IMR-90 (cell line): Measurements from ENCODE around the gene RPL39. TPM values are rescaled to one million over a fixed set of nuclear protein-coding genes. Genes with fewer than 3 reads are reported as not detected.

Experiments
- ATAC-seq: fragments of 200-7000 bp; cut with Tn5 transposase; 2 replicates; pipeline ENCODE4 v1.9.1; 2020; ENCODE audit warnings: low read depth, mild to moderate bottlenecking, moderate library complexity
- BruUV-seq: library from RNA; stranded (reverse); fragments of 400-500 nt; replicated peaks from 2 replicates; lab custom pipeline; 2021; lab: Mats Ljungman, UMichigan
- CTCF ChIA-PET: fragments of 300-600 bp; formaldehyde crosslinking; extraction: SDS; loops from one replicate; lab custom pipeline; 2021; ENCODE audit warnings: antibody characterized with exemption; lab: Yijun Ruan, JAX
- POLR2A ChIA-PET: fragments of 300-600 bp; sonication (Branson Sonifier 250); formaldehyde crosslinking; loops from one replicate; lab custom pipeline; 2022; ENCODE audit warnings: antibody characterized with exemption; ENCODE audit not compliant: unreplicated experiment; lab: Charles Lee
- DNase-seq: peaks from one replicate; pipeline ENCODE4 v3.0.0; 2013
- H2AFZ ChIP-seq: replicated peaks from 2 replicates; pipeline ENCODE3; 2013; ENCODE audit warnings: low read length, mild to moderate bottlenecking; ENCODE audit not compliant: poor library complexity
- H2AK5ac ChIP-seq: 2 replicates; pipeline ENCODE4 v1.6.1; 2013; ENCODE audit warnings: low read depth, low read length, inconsistent platforms
- H2AK9ac ChIP-seq: replicated peaks from 2 replicates; pipeline ENCODE3; 2013; ENCODE audit warnings: mild to moderate bottlenecking, low read depth, low read length, moderate library complexity; ENCODE audit not compliant: poor library complexity
- H2BK120ac ChIP-seq: 2 replicates; pipeline ENCODE4 v1.6.1; 2013; ENCODE audit warnings: low read depth, low read length, inconsistent platforms
- H2BK15ac ChIP-seq: 3 replicates; pipeline ENCODE4 v1.6.1; 2013; ENCODE audit warnings: low read depth, low read length, inconsistent platforms
- H2BK20ac ChIP-seq: 2 replicates; pipeline ENCODE4 v1.6.1; 2013; ENCODE audit warnings: low read depth, mild to moderate bottlenecking, inconsistent platforms, low read length, moderate library complexity
- H2BK5ac ChIP-seq: 2 replicates; pipeline ENCODE4 v1.6.1; 2013; ENCODE audit warnings: mild to moderate bottlenecking, low read depth, low read length, inconsistent platforms; ENCODE audit not compliant: poor library complexity, severe bottlenecking
- H3K14ac ChIP-seq: replicated peaks from 2 replicates; pipeline ENCODE4 v1.6.1; 2013; ENCODE audit warnings: low read depth, low read length, inconsistent platforms
- H3K18ac ChIP-seq: 2 replicates; pipeline ENCODE4 v1.6.1; 2013; ENCODE audit warnings: low read depth, low read length, control low read depth
- H3K23ac ChIP-seq: 2 replicates; pipeline ENCODE4 v1.6.1; 2013; ENCODE audit warnings: low read depth, low read length, inconsistent platforms
- H3K27ac ChIP-seq: 2 replicates; pipeline ENCODE4 v1.5.1; 2013; ENCODE audit warnings: mild to moderate bottlenecking, control low read depth, low read length; ENCODE audit not compliant: insufficient read depth
- H3K27me3 ChIP-seq: 2 replicates; pipeline ENCODE4 v1.6.1; 2013; ENCODE audit warnings: low read length; ENCODE audit not compliant: control insufficient read depth, insufficient read depth
- H3K36me3 ChIP-seq: 2 replicates; pipeline ENCODE4 v1.6.1; 2013; ENCODE audit warnings: low read length, mixed read lengths; ENCODE audit not compliant: control insufficient read depth, insufficient read depth
- H3K4ac ChIP-seq: 2 replicates; pipeline ENCODE4 v1.6.1; 2013; ENCODE audit warnings: low read depth, low read length, inconsistent platforms
- H3K4me1 ChIP-seq: 2 replicates; pipeline ENCODE4 v1.6.1; 2013; ENCODE audit warnings: low read length, mixed read lengths; ENCODE audit not compliant: control insufficient read depth, insufficient read depth
- H3K4me2 ChIP-seq: 2 replicates; pipeline ENCODE4 v1.6.1; 2013; ENCODE audit warnings: low read depth, mild to moderate bottlenecking, control low read depth, low read length, moderate library complexity
- H3K4me3 ChIP-seq: 2 replicates; pipeline ENCODE4 v1.5.1; 2013; ENCODE audit warnings: low read depth, mild to moderate bottlenecking, control low read depth, low read length, moderate library complexity; ENCODE audit not compliant: insufficient read depth
- H3K56ac ChIP-seq: 2 replicates; pipeline ENCODE4 v1.6.1; 2013; ENCODE audit warnings: low read length, inconsistent platforms; ENCODE audit not compliant: insufficient read depth; ENCODE audit errors: extremely low read depth
- H3K79me1 ChIP-seq, 2 experiments: 2 replicates each; pipeline ENCODE4 v1.6.1; 2013; ENCODE audit warnings: low read length in 2 of 2, inconsistent platforms in 1 of 2, low read depth in 1 of 2
- H3K9ac ChIP-seq: 2 replicates; pipeline ENCODE4 v1.6.1; 2013; ENCODE audit warnings: low read depth, low read length, control low read depth
- H3K9me1 ChIP-seq: 2 replicates; pipeline ENCODE4 v1.6.1; 2013; ENCODE audit warnings: low read length, inconsistent platforms; ENCODE audit not compliant: insufficient read depth
- H3K9me3 ChIP-seq: 2 replicates; pipeline ENCODE4 v1.6.1; 2013; ENCODE audit warnings: low read length; ENCODE audit not compliant: control insufficient read depth, insufficient read depth
- H4K20me1 ChIP-seq: 2 replicates; pipeline ENCODE4 v1.6.1; 2013; ENCODE audit warnings: low read length, inconsistent platforms; ENCODE audit not compliant: insufficient read depth
- H4K5ac ChIP-seq: 2 replicates; pipeline ENCODE4 v1.6.1; 2013; ENCODE audit warnings: mild to moderate bottlenecking, low read depth, low read length, control low read depth
- H4K8ac ChIP-seq, 2 experiments: 2 replicates each; pipeline ENCODE4 v1.6.1; 2013; ENCODE audit warnings: low read depth in 2 of 2, low read length in 2 of 2, control low read depth in 1 of 2, inconsistent platforms in 1 of 2
- H4K91ac ChIP-seq: 2 replicates; pipeline ENCODE4 v1.6.1; 2013; ENCODE audit warnings: low read depth, low read length, inconsistent platforms; ENCODE audit not compliant: insufficient read depth
- POLR2A ChIP-seq: IDR thresholded peaks from 2 replicates; pipeline ENCODE4 v1.6.1; 2012; ENCODE audit warnings: mild to moderate bottlenecking, low read depth, low read length
- RAD21 ChIP-seq: IDR thresholded peaks from 2 replicates; pipeline ENCODE4 v1.6.1; 2012; ENCODE audit warnings: low read length, improper control_type of control experiment
- SMC3 ChIP-seq: fragments of 150-350 bp; IDR thresholded peaks from 2 replicates; pipeline ENCODE4 v1.6.1; 2016; ENCODE audit warnings: low read depth, mild to moderate bottlenecking, antibody characterized with exemption, low read length, moderate library complexity
- WGBS, 2 experiments: methylation state at CpG; one replicate each; pipeline versions ENCODE4 v1.1.5 to v1.1.7; 2013; ENCODE audit warnings: missing lambda C conversion rate in 2 of 2; ENCODE audit not compliant: insufficient read length in 1 of 2; ENCODE audit errors: extremely low coverage in 2 of 2; 5-methylcytosine and 5-hydroxymethylcytosine counted together
- dilution Hi-C: fragments of 300-500 bp; cut with HindIII; formaldehyde crosslinking; loops from one replicate; pipeline ENCODE4 v1.14.3; 2018; ENCODE audit warnings: low sequenced_read_pairs; ENCODE audit not compliant: unreplicated experiment
- in situ Hi-C: fragments of 300-500 bp; cut with MboI; formaldehyde crosslinking; loops from 3 replicates; pipeline ENCODE4 v1.14.3; 2019; ENCODE audit warnings: low sequenced_read_pairs, inconsistent platforms, mixed read lengths
- intact Hi-C: fragments of 100-400 bp; cut with micrococcal nuclease; formaldehyde crosslinking; loops from 2 replicates; pipeline ENCODE4 v1.10.0; 2022
- polyA plus RNA-seq, 3 experiments: library from polyadenylated mRNA; depleted of rRNA; stranded (reverse); fragments of >200 nt; gene quantifications; 2 replicates each; pipeline ENCODE4 v1.2.3, GENCODE V29; 2012; ENCODE audit warnings: low replicate concordance in 1 of 3
- total RNA-seq: library from RNA; depleted of rRNA; stranded (reverse); fragments of >200 nt; gene quantifications from 2 replicates; pipeline ENCODE4 v1.2.3, GENCODE V29; 2012
- TF ChIP-seq, protein P1 (sequence below): conservative IDR thresholded peaks from 2 replicates; pipeline ENCODE4 v1.5.1; 2012; ENCODE audit warnings: mild to moderate bottlenecking, low read depth, low read length, improper control_type of control experiment

The RPL39 gene
- total and polyA plus RNA-seq, 2 of the 4 experiments (the other 2 are of a cell fraction), result 681 to 2,357 TPM

DNA sequence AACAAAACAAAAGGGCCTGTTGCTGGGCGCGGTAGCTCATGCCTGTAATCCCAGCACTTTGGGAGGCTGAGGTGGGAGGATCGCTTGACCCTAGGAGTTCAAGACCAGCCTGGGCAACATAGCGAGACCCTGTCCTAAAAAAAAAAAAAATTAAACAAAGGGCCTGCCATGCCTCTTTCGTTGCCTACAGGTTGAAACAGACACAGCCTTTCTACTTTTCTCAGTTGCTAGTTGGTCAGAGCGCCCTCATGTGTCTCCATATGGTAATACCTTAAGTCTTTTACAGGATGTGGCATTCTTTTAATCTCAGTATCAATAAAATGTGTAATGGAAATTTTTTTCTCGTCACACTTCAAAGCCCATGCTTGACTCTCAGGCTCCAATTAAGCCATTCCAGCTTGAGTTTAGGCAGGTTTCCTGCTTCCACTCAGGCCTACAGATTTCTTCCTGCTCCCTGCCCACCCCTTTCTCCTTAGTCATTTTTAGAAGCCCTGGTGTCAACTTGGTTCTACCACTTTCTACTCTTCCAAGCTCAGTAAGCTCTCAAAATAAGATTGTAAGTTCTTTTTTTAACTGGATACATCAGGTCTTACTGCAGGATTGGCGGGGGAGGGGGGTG is 37.7 kb downstream of the RPL39 start:
- intact Hi-C loops, result loop anchor here (10.0 kb wide), 1 partner anchor 59 kb away; the partner anchor contains the start of gene SEPTIN6

More for the DNA sequence above, 37.7 kb downstream of the RPL39 start:
- ATAC-seq (no peak), DNase-seq (peak; percentile 24)
- CTCF ChIA-PET, result no interaction called here
- no peak overlapping the region for H3K27ac ChIP-seq
- H4K8ac ChIP-seq, result no peak overlapping the region
- H2BK120ac ChIP-seq, result no peak overlapping the region
- no peak overlapping the region for H3K4me3 ChIP-seq
- no peak overlapping the region for H3K9ac ChIP-seq
- dilution Hi-C loops (no loop called here), in situ Hi-C loops (no loop called here)
- WGBS, 2 experiments, result no CpG with 5 or more reads among the region's 8 CpGs
- H4K91ac ChIP-seq, result no peak overlapping the region
- no peak overlapping the region for H3K56ac ChIP-seq
- H3K27me3 ChIP-seq, result no peaks in the 10 kb centered on the region
- no TSS peak for BruUV-seq
- H2BK20ac ChIP-seq, result no peak overlapping the region
- no peak overlapping the region for H2AFZ ChIP-seq
- H3K4ac ChIP-seq, result no peak overlapping the region
- H3K9me1 ChIP-seq, result no peaks in the 10 kb centered on the region
- H3K4me1 ChIP-seq, result peaks cover 3% of the 10 kb centered on the region
- H3K4me2 ChIP-seq, result no peak overlapping the region
- H3K18ac ChIP-seq, result no peak overlapping the region
- H4K5ac ChIP-seq, result no peak overlapping the region
- H3K36me3 ChIP-seq, result no peaks in the 10 kb centered on the region
- no peak overlapping the region for H2BK5ac ChIP-seq
- no peak overlapping the region for H3K23ac ChIP-seq
- TF ChIP-seq RAD21 (peak; percentile 36), SMC3 (peak; percentile 15; the same call in 1 of the 2 replicates), POLR2A (no peak)
- TF ChIP-seq, protein P1, sequence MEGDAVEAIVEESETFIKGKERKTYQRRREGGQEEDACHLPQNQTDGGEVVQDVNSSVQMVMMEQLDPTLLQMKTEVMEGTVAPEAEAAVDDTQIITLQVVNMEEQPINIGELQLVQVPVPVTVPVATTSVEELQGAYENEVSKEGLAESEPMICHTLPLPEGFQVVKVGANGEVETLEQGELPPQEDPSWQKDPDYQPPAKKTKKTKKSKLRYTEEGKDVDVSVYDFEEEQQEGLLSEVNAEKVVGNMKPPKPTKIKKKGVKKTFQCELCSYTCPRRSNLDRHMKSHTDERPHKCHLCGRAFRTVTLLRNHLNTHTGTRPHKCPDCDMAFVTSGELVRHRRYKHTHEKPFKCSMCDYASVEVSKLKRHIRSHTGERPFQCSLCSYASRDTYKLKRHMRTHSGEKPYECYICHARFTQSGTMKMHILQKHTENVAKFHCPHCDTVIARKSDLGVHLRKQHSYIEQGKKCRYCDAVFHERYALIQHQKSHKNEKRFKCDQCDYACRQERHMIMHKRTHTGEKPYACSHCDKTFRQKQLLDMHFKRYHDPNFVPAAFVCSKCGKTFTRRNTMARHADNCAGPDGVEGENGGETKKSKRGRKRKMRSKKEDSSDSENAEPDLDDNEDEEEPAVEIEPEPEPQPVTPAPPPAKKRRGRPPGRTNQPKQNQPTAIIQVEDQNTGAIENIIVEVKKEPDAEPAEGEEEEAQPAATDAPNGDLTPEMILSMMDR, result peak; percentile 45
- no peaks in the 10 kb centered on the region for H4K20me1 ChIP-seq
- POLR2A ChIA-PET, result no interaction called here
- no peaks in the 10 kb centered on the region; the same call in 1 of the 2 replicates for H3K9me3 ChIP-seq
- no peak overlapping the region for H2AK9ac ChIP-seq
- H3K14ac ChIP-seq, result no peak overlapping the region
- H2AK5ac ChIP-seq, result no peak overlapping the region
- H2BK15ac ChIP-seq, result no peak overlapping the region
- H3K79me1 ChIP-seq, result no peaks in the 10 kb centered on the region
